ACHN (cell line): ENCODE data around the gene SLCO3A1.

ENCODE experiments used
- DNase-seq: peaks from one replicate; pipeline ENCODE4 v3.0.0-alpha.2; 2015
- in situ Hi-C: cut with HindIII; loops from 2 replicates; pipeline ENCODE4 v1.10.0; 2017; ENCODE audit warnings: low sequenced_read_pairs, low pct_ligation_motif_present, low pct_unique_long_range_greater_than_20kb

SLCO3A1 gene

GRCh38 chr15:91874171-91874570, 20.7 kb downstream of the SLCO3A1 start:
- in situ Hi-C loops, result loop anchor here (25.0 kb wide), 1 partner anchor 213 kb away; no protein-coding TSS in a partner anchor
- no peak for DNase-seq

- DNase-seq, result no peak
- in situ Hi-C loops, result loop anchor here (25.0 kb wide), 1 partner anchor 212 kb away; no protein-coding TSS in a partner anchor
Observed at GRCh38 chr15:91874992-91875660, 21.6 kb downstream of the SLCO3A1 start.

GRCh38 chr15:91876187-91876586, 22.7 kb downstream of the SLCO3A1 start:
- no peak for DNase-seq
- in situ Hi-C loops, result no loop called here

GRCh38 chr15:91878319-91878870, 24.9 kb downstream of the SLCO3A1 start:
- DNase-seq, result no peak
- in situ Hi-C loops, result no loop called here

GRCh38 chr15:91879158-91879557, 25.6 kb downstream of the SLCO3A1 start:
- in situ Hi-C loops, result no loop called here
- DNase-seq, result no peak

- in situ Hi-C loops, result no loop called here
Observed at GRCh38 chr15:91880373-91880772, 26.9 kb downstream of the SLCO3A1 start.

GRCh38 chr15:91881569-91882297, 28.2 kb downstream of the SLCO3A1 start:
- DNase-seq, result no peak
- in situ Hi-C loops, result no loop called here

More at GRCh38 chr15:91880373-91880772, 26.9 kb downstream of the SLCO3A1 start:
- no peak for DNase-seq

- no peak for DNase-seq
- in situ Hi-C loops, result no loop called here
Observed at GRCh38 chr15:91882858-91883586, 29.5 kb downstream of the SLCO3A1 start.

- no peak for DNase-seq
- in situ Hi-C loops, result no loop called here
Observed at GRCh38 chr15:91884606-91885005, 31.1 kb downstream of the SLCO3A1 start.

GRCh38 chr15:91885054-91885453, 31.5 kb downstream of the SLCO3A1 start:
- in situ Hi-C loops, result no loop called here
- no peak for DNase-seq

GRCh38 chr15:91885714-91886270, 32.3 kb downstream of the SLCO3A1 start:
- DNase-seq, result no peak
- in situ Hi-C loops, result no loop called here

GRCh38 chr15:91886878-91887277, 33.4 kb downstream of the SLCO3A1 start:
- DNase-seq, result no peak
- in situ Hi-C loops, result no loop called here

GRCh38 chr15:91887321-91887720, 33.8 kb downstream of the SLCO3A1 start:
- in situ Hi-C loops, result no loop called here
- no peak for DNase-seq

GRCh38 chr15:91887921-91888373, 34.4 kb downstream of the SLCO3A1 start:
- in situ Hi-C loops, result no loop called here
- no peak for DNase-seq

- no peak for DNase-seq
- in situ Hi-C loops, result no loop called here
Observed at GRCh38 chr15:91889111-91889815, 35.8 kb downstream of the SLCO3A1 start.

- peak; percentile 45 for DNase-seq
- in situ Hi-C loops, result no loop called here
Observed at GRCh38 chr15:91890614-91891013, 37.1 kb downstream of the SLCO3A1 start.

- in situ Hi-C loops, result no loop called here
- no peak for DNase-seq
Observed at GRCh38 chr15:91891101-91891500, 37.6 kb downstream of the SLCO3A1 start.

GRCh38 chr15:91891788-91892345, 38.4 kb downstream of the SLCO3A1 start:
- no peak for DNase-seq
- in situ Hi-C loops, result no loop called here
